ENCODE measurements around the gene DLG1. TPM values are rescaled to one million over a fixed set of nuclear protein-coding genes. Genes with fewer than 3 reads are reported as not detected.

Gene DLG1
- total RNA-seq, 1 donor from 2014 or later = 115 TPM

DNA sequence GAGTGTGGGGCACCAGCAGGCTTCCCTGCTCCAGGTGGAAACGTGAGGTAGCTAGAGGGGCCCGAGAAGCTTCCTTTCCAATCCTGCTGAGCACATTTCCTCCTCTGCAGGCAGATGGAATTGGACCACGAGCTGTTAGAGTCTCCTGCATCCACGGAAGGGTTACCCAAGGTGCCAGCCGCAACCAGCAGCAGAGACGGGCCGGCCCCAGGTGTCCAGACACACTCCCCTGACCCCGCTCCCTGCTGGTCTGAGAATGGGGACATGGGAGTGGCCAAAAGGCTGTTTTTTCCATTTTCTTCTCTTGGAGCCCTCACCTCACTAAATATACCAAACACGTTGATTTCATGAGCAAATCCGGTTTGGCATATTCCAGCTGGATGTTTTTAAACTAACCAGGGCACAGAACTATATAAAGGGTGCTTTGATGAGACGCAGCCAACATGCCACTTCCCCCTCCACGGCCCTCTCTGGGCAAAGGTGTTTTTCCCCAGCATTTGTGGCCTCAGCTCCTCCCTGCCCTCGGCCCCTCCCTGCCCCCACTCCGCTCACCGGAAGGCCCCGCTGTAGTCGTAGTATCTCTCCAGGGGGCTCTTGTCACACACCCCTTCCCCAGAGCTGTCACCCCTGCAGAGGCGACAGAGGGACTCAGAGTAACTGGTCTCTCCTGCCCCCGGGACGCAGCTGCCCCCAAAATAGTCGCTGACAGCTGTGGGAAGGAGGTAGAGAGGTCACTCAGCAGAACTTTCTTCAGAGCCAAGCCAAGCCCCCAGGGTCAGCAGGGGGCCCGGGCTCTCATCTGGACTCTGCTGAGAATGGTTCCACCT lies 275.8 kb downstream of the DLG1 start:
- Histone ChIP-seq H3K27me3 (no peaks in the 10 kb centered on the region), H3K9me3 (no peaks in the 10 kb centered on the region), H3K4me1 (no peaks in the 10 kb centered on the region), H3K36me3 (no peaks in the 10 kb centered on the region), H3K27ac (no peak overlapping the region), H3K4me3 (no peak overlapping the region)
- TF ChIP-seq, protein P1, sequence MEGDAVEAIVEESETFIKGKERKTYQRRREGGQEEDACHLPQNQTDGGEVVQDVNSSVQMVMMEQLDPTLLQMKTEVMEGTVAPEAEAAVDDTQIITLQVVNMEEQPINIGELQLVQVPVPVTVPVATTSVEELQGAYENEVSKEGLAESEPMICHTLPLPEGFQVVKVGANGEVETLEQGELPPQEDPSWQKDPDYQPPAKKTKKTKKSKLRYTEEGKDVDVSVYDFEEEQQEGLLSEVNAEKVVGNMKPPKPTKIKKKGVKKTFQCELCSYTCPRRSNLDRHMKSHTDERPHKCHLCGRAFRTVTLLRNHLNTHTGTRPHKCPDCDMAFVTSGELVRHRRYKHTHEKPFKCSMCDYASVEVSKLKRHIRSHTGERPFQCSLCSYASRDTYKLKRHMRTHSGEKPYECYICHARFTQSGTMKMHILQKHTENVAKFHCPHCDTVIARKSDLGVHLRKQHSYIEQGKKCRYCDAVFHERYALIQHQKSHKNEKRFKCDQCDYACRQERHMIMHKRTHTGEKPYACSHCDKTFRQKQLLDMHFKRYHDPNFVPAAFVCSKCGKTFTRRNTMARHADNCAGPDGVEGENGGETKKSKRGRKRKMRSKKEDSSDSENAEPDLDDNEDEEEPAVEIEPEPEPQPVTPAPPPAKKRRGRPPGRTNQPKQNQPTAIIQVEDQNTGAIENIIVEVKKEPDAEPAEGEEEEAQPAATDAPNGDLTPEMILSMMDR (IDR thresholded peaks at IDR 0.05) = no peak
- TF ChIP-seq POLR2AphosphoS5 (IDR thresholded peaks at IDR 0.05; ENCODE audit: insufficient read depth in 1 of 2, low read depth in 1 of 2) (no peak), POLR2A (IDR thresholded peaks at IDR 0.05) (no peak)
- intact Hi-C loops (cut with DNase I) = no loop called here
- DNase-seq (ENCODE audit: extremely low spot score in 2 of 2) = peak in 1 of 2 donors; percentile 91

DNA sequence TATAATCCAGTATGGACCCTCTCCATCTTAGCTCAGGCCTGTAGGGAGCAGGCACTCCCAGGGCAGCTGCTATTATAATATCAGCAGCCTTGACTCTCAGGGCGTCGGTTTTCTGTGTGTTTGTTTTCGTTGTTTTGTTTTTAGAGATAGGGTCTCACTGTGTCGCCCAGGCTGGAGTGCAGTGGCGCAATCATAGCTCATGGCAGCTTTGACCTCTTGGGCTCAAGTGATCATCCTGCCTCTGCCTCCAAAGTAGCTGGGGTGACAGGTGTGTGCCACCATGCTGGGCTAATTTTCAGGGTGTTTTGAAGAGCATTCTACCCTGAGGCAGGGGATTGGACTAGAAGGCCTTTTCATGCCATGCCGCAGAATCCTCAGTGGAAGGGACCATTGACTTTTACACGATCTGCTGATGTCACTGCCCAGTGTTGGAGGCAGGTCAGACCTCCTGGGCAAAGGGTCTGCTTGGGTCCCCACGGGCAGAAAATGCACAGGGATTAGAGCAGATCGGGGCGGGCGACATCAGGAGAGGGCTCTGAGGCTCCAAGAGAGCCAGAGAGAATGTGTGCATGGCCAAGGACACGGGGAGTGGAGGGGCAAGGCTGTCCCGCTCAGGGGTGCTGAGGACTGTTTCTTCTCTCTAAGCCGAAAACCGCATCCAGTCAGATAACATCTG lies 276.5 kb downstream of the DLG1 start:
- no peak overlapping the region for H3K4me3 ChIP-seq
- no peak for DNase-seq (ENCODE audit: extremely low spot score in 2 of 2)
- no peaks in the 10 kb centered on the region for H3K27me3 ChIP-seq
- no peaks in the 10 kb centered on the region for H3K4me1 ChIP-seq
- no peaks in the 10 kb centered on the region for H3K36me3 ChIP-seq
- no peaks in the 10 kb centered on the region for H3K9me3 ChIP-seq
- intact Hi-C loops (cut with DNase I) = no loop called here
- TF ChIP-seq, protein P1 (IDR thresholded peaks at IDR 0.05) = no peak
- TF ChIP-seq POLR2AphosphoS5 (IDR thresholded peaks at IDR 0.05; ENCODE audit: insufficient read depth in 1 of 2, low read depth in 1 of 2) (no peak), POLR2A (IDR thresholded peaks at IDR 0.05) (no peak)
- no peak overlapping the region for H3K27ac ChIP-seq

DNA sequence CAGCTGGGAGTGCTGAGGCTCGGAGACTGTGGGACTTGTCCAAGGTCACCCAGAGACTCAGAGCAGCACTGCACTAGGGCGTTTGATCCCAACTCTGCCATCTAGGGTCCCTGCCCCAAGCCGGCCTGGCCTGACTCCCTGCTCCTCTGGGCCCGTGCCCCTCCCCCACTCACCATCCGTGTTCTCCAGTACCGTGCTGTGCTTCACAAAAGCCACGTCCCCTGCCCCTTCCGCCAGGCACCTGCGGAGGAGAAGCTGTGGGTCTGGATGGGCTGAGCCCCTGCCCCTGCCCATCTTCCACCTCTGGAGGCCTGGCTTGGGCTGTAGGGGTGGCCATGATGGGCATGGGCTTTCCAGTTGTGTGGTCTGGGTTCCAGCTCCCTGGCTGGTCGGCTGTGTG lies 277.2 kb downstream of the DLG1 start:
- Histone ChIP-seq H3K27me3 (no peaks in the 10 kb centered on the region), H3K27ac (no peak overlapping the region), H3K9me3 (no peaks in the 10 kb centered on the region), H3K36me3 (no peaks in the 10 kb centered on the region), H3K4me3 (no peak overlapping the region), H3K4me1 (no peaks in the 10 kb centered on the region)
- intact Hi-C loops (cut with DNase I) = no loop called here
- peak in 1 of 2 donors; percentile 88 for DNase-seq (ENCODE audit: extremely low spot score in 2 of 2)
- no peak for TF ChIP-seq POLR2AphosphoS5 (IDR thresholded peaks at IDR 0.05; ENCODE audit: insufficient read depth in 1 of 2, low read depth in 1 of 2)
- TF ChIP-seq, protein P1 (IDR thresholded peaks at IDR 0.05) = no peak

DNA sequence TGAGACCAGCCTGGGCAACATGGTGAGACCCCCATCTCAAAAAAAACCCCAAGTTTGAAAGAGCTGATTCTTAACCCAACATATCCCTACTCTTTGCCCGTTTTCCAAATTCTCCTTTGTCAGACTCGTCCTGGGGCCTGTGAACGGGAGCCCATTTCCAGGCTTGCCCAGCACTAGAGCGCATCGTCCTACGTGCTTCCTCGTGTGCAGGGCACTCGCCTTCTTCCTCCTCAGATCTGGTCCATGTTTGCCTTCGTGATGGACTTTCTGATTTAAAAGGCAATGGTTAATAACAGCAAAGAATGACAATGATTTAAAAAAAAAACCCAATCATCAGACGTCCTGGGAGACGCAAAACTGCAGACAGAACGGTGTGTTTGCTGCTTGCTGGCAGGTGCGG lies 278.9 kb downstream of the DLG1 start:
- Histone ChIP-seq H3K27me3 (no peaks in the 10 kb centered on the region), H3K4me3 (no peak overlapping the region), H3K36me3 (no peaks in the 10 kb centered on the region), H3K4me1 (no peaks in the 10 kb centered on the region), H3K9me3 (no peaks in the 10 kb centered on the region), H3K27ac (no peak overlapping the region)
- TF ChIP-seq, protein P1 (IDR thresholded peaks at IDR 0.05) = no peak
- TF ChIP-seq POLR2AphosphoS5 (IDR thresholded peaks at IDR 0.05; ENCODE audit: insufficient read depth in 1 of 2, low read depth in 1 of 2) (no peak), POLR2A (IDR thresholded peaks at IDR 0.05) (no peak)
- intact Hi-C loops (cut with DNase I) = no loop called here
- DNase-seq (ENCODE audit: extremely low spot score in 2 of 2) = no peak

DNA sequence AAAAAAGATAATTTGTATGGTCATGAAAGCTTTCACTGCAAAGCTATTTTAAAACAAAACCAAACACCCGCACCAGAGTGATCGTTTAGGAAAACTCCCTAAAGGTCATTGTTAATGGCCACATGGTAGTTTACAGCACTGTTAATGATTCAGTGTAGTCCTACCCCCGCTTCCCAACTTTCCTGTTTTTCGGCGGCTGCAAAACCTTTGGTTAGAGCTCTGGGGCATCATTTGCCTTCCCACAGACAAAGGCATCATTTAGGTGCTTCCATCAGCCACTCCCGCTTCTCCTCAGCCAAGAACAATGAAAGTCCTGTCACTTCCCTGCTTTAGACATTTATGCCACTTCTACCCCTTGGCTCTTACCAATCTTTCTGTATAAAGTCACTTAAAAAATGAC lies 279.4 kb downstream of the DLG1 start:
- Histone ChIP-seq H3K36me3 (no peaks in the 10 kb centered on the region), H3K27ac (no peak overlapping the region), H3K4me1 (no peaks in the 10 kb centered on the region), H3K27me3 (no peaks in the 10 kb centered on the region), H3K4me3 (no peak overlapping the region), H3K9me3 (no peaks in the 10 kb centered on the region)
- intact Hi-C loops (cut with DNase I) = no loop called here
- DNase-seq (ENCODE audit: extremely low spot score in 2 of 2) = no peak
- TF ChIP-seq, protein P1 (IDR thresholded peaks at IDR 0.05) = no peak
- no peak for TF ChIP-seq POLR2AphosphoS5 (IDR thresholded peaks at IDR 0.05; ENCODE audit: insufficient read depth in 1 of 2, low read depth in 1 of 2)
